KG1 (cell line): Measurements from ENCODE around the gene RHOD.

ENCODE experiments used
- DNase-seq: peaks from one replicate; lab custom pipeline; 2025; lab: John Stamatoyannopoulos, UW

The RHOD gene

DNA sequence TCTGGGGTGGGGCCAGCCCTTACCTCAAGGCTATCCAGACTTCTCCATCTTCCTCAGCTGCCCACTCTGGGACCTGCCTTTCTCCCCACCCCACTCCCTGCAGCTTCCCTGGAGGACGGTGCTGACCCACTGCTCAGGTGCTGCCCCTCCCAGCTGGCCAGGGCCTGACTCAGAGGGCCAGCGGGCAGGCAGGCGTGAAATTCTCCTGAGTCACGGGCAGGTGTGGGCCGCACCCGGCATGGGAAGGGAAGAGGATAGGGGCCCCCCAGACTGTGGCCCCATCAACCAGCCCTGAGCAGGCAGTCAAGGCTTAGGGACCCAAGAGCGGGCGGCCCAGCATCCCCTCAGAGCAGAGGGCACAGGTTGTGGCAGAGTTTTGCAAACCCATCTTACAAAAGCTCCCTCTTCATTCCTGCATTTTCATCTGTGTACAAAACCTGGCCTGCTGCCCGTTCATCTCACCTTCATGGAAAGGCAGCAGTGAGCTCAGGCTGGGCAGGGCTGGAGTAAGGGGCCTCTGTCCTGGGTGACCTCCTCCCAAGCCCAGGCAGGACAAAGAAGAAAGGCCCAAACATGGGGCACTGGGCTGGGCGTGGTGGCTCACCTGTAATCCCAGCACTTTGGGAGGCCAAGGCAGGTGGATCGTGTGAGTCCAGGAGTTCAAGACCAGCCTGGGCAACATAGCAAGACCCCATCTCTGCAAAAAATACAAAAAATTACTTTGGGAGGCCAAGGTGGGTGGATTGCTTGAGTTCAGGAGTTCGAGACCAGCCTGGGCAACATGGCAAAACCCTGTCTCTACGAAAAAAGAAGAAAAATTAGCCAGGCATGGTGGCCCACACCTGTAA is 6.1 kb downstream of the RHOD start:
- no peak for DNase-seq

DNA sequence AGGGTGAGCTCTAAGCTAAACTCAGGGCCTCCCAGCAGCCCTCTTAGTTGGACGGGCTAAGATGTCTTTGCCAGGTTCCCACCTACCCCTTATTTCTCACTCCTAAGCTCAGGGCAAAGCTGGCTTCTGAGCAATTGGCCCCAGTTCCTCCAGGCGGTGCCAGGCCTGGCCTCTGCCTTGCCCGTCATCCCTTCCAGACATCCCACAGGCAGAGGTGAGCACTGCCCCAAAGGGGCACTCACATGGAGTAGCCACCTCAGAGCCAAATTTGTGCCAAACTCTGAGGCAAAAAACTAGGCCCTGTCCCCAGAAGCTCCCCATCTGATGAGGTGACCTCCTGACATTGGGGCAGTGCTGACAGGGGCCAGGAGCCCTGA is 9.7 kb downstream of the RHOD start:
- DNase-seq = no peak

DNA sequence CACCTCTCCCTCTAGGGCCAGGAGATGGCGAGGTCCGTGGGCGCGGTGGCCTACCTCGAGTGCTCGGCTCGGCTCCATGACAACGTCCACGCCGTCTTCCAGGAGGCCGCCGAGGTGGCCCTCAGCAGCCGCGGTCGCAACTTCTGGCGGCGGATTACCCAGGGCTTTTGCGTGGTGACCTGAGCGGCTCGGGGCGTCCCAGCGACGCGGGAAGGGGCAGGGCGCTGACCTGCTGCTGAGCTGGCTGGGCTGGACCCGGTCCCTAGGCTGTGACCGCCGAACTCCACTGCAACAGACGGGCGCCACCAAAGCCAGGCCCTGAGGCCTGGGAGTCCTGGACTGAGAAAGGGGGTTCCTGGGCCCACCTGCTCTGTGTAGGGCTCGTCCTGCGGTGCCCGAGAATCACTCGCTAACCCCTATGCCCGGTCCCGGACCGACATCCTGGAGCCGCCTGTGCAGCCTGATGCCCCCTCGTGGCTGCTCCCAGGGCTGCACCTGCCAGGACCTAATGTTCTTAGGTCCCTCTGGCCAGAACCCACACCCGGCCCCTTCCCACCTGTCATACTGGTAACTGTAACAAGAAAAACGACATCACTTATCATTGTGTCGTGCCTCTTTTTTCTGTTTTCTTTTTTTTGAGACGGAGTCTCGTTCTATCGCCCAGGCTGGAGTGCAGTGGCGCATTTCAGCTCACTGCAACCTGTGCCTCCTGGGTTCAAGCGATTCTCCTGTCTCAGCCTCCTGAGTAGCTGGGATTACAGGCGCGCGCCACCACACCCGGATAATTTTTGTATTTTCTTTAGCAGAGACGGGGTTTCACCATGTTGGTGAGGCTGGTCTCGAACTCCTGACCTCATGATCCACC is 15.0 kb downstream of the RHOD start:
- no peak for DNase-seq

DNA sequence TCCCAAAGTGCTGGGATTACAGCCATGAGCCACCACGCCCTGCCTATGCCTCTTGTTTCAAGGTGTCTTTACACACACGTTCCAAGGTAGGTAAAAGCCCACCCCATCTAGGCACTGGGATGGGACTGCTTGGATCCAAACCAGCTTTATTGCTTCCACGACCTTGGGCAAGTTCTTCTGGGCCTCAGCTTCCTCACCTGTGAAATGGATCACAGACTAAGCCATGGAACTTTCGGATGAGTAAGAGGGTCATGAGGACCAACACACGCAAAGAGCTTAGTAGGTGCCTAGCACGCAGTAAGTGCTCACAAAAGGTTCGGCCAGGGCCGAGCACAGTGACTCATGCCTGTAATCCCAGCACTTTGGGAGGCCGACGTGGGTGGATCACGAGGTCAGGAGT is 15.6 kb downstream of the RHOD start:
- no peak for DNase-seq

DNA sequence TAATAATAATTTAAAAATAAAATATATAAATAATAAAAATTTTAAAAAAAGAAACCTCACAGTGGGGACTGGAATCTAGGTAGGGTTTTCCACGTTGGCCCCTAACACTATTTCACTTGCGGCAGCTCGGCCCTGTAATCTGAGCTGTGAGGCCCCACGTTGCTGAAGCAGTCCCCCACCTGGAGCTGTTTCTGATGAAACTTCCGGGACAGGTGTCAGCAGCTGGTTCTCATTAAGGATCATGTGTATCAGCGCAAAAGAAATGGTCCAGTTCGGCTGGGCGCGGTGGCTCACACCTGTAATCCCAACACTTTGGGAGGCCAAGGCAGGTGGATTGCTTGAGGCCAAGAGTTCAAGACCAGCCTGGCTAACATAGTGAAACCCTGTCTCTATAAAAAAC is 17.3 kb downstream of the RHOD start:
- DNase-seq = no peak

DNA sequence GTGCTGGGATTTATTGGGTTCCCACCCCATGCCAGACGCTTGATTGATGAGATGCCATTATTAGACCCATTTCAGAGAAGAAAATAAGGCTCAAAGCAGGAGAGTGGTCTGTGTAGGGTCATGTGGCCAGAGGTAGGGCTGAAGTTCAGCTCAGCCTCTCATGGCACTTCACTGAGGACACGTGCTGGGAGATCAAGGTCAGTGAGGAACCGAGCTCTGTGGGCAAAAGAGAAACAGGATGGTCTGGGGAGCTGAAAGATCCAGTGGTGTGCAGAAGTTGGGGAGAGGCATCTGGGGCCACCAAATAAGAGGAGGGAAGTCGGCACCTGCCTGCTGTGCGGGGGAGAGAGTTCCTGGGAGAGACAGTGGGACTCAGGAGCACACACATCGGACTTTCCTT is 19.6 kb downstream of the RHOD start:
- no peak for DNase-seq

DNA sequence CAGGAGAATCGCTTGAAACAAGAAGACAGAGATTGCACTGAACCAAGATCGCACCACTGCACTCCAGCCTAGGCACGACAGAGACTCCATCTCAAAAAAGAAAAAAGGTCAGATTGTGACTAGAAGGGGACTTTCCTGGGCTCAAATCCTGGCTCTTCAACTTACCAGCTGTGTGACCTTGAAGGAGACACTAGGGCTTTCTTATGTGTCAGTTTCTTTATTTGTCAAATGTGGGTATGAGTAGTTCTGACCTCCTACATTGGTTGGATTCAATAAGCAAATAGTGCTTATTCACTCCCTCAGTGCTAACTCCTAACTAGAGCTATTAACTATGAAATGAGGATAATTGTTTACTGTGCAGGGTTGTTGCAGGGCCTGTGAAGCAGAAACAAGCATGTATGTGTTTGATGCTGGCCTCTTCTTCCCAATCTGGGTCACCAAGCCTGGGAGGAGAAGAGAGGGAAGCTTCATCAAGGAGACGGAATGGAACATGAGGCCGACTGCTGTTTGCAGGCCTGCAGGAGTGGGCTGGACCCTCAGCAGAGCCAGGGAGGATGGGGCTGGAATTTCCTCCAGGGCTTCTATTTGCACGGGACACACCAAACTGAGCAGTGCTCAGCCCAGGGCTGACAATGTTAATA is 22.5 kb downstream of the RHOD start:
- no peak for DNase-seq

DNA sequence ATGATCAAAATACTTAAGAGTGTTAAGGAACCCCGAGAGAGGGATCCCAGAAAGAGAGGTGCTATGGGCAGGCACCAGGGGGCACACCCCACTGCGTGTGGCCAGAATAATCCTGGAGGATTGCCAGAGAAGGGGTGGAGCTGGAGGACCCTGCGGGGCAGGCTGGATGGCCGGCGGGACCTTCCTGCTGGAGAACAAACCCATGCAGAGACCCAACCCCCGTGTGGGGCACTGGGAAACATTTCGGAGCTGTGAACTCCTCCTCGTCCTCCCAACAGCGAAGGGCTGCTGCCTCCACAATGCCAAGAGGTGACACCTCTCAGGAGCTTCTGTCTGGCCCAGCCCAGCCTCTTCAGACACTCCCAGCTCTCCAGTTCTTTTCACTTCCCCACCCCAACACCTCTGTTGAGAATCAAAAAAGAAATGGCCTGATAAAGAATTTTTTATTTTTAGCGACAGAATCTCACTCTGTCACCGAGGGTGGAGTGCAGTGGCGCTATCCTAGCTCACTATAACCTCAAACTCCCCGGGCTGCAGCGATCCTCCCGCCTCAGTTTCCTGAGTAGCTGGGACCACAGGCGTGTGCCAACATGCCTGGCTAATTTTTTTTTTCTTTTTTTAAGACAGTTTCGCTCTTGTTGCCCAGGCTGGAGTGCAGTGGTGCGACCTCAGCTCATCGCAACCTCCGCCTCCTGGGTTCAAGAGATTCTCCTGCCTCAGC is 25.6 kb downstream of the RHOD start:
- DNase-seq = no peak

DNA sequence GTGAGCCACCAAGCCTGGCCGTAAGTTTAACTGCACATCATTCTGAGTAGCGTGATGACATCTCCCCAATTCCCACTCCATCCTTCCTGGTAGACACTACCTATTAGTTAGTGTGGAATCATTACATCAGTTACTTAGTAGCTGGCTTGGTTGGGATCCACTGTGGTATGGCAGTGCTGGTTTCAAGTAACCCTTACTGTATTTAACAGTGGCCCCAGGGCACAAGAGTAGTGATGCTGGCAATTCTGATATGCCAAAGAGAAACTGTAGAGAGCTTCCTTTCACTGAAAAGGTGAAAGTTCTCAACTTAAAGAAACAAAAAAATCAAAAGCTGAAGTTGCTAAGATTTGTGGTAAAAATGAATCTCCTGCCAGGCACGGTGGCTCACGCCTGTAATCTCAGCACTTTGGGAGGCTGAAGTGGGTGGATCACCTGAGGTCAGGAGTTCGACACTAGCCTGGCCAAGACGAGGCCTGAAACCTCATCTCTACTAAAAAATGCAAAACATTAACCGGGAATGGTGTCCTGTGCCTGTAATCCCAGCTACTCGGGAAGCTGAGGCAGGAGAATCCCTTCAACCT is 27.2 kb downstream of the RHOD start:
- no peak for DNase-seq

DNA sequence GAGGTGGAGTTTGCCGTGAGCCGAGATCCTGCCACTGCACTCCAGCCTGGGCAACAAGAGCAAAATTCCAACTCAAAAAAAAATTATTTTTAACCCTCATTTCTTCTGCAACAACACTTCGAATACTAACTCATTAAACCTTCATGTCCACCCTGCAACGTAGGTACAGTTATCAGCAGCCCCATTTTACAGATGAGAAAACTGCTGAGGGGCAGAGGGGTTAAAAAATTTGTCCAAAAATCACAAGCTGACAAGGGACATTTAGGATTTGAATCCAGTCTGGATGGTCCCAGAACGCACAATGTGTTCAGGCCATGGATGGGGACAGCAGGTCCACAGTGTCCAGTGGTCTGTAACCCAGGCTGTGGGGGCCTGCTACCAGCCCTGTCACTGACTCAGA is 29.0 kb downstream of the RHOD start:
- no peak for DNase-seq

DNA sequence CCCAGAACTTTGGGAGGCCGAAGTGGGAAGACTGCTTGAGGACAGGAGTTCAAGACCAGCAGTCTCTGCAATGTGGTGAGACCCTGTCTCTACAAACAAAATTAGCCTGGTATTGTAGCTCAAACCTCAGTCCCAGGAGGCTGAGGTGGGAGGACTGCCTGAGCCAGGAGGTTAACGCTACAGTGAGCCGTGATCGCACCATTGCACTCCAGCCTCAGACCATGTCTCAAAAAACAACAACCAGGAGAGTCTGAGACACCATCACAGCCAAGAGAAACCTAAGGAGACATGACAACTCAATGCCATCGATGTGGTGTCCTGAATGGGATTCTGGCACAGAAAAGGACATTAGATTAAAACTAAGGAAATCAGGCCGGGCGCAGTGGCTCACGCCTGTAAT is 34.1 kb downstream of the RHOD start:
- no peak for DNase-seq

DNA sequence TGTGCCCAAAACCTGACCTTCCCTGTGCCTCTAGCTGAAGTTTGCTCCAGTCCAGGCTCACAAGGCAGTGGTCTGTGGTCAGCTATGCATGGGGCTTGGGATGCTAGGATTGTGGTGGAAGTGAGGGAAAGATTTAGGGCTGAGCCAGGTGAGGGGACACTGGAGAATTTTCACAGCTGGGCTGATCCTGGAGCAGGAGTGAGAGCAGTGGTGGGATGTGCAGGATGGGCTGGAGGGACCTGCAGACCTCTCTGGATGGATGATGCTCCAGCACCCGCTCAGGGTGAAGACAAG is 38.5 kb downstream of the RHOD start:
- no peak for DNase-seq

DNA sequence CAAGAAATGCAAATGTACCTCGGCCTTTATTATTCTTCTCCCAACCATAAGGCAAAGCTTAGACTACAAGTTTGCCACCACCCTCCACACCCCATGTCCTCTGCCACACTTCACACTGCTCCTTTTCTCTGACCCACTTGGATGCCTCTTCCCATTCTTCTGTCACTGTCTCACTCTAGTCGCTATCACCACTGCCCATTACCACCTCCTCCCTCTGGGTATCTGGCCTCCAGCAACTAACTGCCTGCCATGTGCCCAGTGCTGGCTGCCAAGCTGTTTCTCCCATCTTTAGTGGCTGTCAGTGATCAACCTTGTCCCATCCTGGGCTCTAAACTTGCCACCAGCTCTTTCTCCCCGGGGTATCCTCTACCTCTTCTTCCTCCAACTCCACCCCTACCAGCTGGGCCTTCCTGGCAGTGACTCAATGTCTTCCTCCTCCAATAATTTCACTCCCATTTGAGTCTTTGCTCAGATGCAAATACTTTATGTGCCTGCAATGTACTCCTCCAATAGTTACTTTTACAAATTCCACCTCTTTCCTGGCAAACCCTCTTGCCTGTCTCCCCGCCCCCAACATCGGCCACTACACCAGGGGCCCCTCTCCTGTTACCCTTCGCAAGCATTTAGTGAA is 42.3 kb downstream of the RHOD start:
- DNase-seq = no peak

DNA sequence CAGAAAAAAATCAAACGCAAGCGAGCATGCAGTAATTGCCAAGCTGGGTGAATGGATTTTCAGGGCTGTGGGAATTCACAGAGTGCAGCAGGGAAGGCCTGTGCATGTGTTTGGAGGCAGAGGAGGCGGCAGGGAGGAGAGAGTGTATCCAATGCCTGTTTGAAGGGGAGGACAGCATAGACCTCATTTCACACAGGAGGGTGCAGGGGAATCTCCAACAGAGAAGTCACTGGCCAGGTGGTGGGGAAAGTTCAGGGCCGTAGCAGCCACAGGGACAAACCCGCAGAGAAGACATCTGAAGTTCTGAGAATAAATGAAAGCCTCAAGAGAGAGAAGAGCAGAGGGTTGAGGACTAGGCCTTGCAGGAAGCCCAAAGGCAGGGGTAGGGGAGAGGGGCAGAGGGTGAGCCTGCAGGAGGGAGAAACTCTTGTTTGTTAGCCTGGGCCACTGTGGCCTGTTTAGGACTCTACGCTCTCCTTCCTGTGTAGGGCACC is 43.2 kb downstream of the RHOD start:
- DNase-seq = no peak

DNA sequence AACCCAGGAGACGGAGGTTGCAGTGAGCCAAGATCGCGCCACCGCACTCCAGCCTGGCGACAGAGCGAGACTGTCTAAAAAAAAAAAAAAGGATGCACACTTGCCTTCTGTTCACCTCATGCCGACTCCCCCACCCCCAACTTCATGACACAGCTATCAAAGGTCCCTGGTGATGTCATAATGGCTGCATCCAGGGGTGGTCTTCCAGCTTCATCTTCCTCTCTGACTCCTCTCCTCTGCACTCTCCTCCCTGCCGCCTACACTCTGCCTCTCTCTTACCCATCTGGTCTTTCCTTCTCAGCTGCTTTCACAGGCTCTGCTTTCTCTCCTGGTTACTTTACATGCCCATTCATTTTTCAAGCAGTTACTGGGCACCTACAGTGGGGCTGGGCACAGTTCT is 46.0 kb downstream of the RHOD start:
- DNase-seq = no peak

DNA sequence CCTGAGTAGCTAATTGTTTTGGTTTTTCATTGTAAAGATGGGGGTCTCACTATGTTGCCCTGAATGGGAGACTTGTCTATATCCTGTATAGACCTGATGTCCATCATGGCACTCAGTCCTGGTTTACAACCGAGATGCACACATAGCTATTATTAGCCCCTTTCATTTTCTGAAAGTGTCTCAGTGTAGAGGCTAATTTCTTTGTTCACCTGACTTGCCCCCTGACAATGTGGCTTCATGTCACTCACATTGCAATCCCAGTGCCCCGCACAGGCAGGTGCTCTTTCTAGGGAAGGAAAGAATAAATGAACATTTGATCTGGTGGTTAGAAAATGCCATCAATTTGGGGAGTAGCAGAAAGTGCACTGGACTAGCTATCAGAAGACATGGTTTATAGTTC is 49.3 kb downstream of the RHOD start:
- DNase-seq = no peak

DNA sequence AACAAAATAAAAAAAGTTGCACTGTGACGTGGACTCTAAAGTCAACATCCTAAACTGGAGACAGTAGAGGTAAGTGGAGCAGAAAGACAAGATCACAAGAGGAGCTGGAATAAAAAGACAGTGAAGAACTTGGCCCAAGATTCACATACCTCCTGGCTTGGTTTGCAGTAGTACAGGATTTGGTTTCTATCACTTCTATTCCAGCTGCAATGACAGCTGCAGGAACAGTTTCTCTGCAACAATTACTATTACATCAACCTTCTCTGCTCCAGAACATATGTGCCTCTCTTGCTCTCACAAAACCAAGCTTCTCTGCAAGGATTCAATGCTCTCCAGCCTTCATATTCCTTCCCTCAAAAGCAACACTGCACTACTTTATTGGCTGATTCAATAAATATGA is 54.6 kb downstream of the RHOD start:
- DNase-seq = no peak

DNA sequence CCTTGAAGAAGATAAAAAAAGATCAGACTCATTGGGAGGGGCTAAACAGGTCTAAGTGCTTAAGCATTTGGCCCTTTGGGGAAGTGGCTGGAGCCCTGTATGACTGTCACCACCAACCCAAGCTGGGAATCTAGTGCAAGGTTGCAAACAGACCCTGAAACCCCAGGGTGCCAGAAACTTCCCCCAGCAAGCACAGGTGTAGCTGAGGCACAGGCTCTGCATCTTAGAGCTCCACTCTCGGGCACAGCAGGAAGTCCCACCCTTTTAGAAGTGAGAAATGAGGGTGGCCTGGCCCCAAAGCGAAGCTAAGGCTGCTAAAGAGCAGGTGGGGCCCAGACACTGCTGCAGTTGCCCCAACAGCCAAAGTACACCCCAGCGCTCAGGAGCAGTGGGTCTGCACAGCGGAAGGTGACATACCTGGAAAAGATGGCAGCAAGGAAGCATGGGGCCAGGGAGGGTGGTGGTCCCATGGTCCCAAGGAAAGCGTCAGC is 56.6 kb downstream of the RHOD start:
- no peak for DNase-seq

DNA sequence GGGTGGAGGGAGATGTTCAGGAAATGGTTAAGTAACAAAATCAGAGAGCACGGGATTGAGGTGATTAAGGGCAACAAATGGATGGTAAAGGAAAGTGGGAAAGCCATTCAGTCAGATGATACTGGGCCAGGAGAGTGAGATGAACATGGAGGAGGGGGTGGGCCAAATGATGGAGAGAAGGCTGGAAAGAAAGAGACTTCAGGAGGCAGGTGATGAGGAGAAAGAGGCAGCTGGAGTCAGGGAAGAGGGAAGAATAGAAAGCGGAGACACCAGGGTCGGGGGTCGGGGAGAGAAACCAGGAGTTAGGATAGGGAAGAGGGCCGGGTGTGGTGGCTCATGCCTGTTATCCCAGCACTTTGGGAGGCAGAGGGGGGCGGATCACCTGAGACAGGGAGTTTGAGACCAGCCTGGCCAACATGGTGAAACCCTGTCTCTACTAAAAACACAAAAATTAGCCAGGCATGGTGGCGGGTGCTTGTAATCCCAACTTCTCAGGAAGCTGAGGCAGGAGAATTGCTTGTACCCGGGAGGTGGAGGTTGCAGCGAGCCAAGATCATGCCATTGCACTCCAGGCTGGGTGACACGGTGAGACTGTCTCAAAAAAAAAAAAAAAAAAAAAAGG is 57.7 kb downstream of the RHOD start:
- no peak for DNase-seq

DNA sequence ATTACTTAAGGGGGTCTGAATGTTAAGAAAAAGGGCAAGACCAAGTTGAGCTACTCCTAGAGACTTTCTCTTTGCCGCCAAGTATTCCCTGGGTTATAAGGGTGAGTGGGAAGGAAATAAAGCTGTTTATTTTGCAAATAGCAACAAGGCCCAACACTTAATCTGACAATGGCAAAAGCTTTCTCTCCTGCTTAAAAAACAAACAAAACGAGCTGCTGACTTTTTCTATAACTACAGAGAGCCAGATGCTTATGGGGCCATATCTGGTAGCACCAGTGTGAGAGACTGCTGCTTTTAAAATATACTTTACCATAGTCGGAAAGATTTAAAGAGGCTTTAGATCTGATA is 60.1 kb downstream of the RHOD start:
- no peak for DNase-seq

DNA sequence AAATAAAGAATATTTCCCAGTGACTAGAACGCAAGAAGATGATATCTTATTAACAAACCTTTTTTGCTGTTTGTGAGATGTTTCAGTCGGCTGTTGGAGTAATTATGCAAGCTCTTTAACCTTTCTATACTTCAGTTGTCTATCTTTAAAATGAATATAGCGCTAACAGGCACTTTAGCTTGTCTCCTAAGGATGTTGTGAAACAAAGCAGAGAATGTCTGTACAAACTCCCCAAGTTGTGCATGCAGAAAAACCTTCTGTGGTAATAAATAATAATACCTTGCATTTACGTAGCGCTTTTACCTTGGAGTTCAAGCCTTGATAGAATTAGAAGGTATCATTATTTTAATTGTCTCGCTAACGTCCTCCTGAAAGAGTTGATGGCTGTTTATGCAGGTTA is 60.5 kb downstream of the RHOD start:
- DNase-seq = no peak
